GM21717 (cell line): ENCODE results near the gene CLIC6.
"Not testable (repeated sequence)": the region's sequence is repeated elsewhere in the genome, so short reads cannot be mapped to it uniquely, and the experiment has no call there.

Source experiments
- ATAC-seq: cut with Tn5 transposase; IDR thresholded peaks from one replicate; pipeline ENCODE4 v1.9.1; 2021; ENCODE audit warnings: mild to moderate bottlenecking, moderate library complexity; ENCODE audit not compliant: unreplicated experiment

The CLIC6 gene

DNA sequence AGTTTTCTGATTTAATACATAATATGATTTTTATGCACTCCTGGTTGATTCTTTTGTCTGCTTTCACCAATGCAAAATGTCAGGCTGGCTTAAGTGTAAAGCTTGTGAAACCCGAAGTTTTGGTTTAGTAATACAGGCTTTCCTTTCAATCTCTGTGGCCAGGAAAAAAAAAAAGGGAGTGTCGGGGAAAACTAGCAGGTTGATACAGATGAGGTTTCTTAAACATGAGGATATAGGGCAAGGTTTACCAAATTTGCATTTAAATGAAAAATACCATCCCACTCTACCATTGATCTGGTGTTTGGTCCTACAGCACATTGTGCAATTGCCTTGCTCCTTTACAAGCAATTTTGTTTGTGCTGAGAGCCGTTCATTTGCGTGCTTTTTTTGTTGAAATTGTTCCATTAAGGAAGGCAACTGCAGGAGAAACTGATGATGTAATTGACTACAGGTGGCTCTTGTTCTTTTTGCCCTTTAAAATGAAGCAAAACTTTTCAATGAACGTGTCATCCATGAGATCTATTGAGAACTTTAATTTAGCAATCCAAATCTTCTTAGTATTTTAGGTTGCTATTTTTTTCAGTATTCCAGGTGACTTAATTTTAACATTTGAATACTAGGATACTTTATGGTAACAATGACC is 22.7 kb downstream of the CLIC6 start:
- no peak for ATAC-seq

DNA sequence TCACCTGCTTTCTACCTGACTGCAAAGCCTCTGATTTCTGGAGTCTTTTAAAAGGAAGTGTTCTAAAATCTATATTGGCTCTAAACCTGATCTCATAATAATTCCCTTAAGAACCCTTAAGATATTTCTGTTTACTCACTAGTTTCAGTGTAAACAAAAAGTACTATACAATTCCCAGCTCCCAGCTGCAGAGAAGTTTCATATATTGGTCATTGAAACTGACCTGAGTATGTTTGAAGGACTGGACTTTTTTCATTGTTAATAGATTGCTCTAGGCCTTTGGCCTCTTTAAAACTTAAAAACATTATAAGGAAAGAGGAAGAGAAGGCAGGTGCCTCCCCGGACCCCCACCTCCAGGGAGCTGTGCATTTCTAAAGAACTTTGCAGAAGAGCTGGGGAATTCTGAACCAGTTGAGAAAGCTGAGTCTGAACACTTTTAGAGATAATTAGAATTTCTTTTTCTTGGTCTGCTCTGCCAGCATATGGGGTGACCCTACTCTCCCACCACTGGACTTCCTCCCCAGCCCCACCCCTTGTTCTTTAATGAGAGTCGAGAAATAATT is 23.7 kb downstream of the CLIC6 start:
- ATAC-seq = no peak

DNA sequence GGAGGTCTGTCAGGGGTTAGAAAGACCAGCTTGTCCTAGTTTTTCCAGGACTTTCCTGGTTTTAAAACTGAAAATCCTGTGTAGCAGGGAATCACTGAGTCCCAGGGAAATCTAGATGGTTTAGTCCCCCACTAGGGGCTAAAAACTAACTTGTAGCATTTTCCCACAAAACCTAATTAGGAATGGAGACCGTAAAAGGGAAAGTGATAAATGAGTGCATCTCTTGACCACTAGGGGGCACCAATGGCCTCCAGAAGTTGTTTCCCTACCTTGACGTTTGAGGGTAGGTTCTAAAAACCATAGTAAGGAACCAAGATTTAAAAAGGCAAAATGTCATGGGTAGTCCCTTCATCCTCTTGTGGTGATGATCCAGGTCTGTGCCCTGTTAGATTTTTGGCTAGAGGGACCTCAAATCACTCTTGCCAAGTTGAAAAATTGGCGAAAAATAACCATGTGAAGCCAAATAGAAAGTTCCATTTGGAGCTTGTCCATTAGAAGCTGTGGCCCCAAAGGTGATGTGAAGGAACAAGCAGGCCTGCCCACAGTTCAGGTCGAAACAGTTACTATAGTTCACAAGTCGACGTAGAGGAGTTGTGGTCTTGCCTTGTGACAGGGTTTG is 24.5 kb downstream of the CLIC6 start:
- no peak for ATAC-seq

DNA sequence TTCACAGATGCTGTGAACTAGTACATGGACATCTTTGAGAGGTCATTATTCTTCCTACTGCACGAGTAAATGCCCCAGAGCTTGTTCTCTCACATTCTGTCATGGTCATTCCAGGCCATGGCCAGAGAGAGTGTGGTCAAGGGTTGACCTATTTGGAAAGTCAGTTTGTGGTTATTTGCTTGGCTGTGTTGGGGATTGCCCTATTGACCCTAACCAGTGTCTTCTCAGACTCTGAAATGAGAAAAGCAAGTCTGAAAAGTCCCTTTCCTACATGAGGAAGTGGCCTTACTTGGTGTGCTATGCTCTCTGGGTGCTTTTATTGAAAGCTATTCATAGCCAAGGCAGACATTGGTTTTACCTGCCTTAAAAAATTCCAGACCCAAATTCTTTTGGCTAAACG is 26.6 kb downstream of the CLIC6 start:
- ATAC-seq = peak; percentile 81

DNA sequence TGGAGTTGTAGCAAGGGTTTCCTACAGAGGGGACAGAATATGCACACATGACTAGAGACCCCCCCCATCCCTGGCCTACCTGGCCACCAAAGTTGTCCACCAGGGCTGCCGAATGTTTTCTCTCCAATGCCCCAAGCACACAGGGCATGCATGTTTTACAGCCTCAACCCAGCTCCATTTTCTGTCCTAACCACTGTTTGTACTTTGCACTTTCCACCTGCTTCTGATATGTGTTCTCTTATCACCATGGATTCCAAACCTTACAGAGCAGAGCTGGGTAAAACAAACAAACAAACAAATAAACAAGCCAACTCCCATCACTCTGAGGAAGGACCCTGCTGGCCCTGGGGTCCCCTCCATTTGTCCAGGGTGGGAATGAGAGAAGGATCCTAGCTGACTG is 27.3 kb downstream of the CLIC6 start:
- ATAC-seq = no peak

DNA sequence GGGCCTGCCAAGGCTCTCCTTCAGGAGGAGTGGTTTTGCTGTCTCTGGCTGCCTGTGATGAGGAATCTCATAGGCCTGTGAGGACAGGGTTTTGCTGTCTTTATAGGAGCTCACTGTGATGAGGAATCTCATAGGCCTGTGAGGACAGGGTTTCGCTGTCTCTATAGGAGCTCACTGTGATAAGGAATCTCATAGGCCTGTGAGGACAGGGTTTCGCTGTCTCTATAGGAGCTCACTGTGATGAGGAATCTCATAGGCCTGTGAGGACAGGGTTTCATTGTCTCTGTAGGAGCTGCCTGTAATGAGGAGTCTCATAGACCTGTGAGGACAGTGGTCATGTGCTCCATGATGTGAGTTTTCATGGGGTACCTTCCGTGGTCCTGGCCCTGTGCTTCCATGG is 29.0 kb downstream of the CLIC6 start:
- ATAC-seq = no peak

DNA sequence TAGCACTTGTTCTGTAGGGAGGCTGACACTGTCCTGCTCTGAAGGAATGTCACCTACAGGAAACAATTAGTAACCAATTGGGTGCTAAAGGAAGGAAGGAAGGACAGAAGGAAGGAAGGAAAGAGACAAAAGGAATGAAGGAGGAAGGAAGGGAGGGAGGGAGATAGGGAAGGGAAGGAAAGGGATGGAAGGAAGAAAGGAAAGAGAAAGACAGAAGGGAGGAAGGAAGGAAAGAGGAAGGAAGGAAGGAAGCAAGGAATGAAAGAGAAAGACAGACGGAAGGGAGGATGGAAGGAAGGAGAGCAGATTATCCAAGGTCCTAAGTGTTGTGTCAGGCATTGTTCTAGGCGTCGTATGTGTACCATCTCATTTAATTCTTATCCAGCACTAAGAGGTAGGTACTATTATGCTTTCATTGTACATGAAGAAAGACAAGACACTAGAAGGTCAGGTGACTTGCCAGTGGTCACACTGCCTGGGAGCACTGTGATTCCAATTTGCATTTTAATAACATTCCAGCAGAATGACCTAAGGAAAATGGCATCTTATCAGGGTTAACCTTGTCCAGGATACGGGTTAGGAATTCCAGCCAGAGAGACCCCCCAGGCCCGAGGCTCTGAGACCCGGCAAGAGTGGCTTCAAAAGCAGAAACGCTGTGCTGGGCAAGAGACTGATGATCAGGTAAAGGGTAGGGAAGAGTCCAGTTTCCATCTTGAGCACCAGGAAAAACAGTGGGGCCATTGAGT is 29.6 kb downstream of the CLIC6 start:
- ATAC-seq = no peak

DNA sequence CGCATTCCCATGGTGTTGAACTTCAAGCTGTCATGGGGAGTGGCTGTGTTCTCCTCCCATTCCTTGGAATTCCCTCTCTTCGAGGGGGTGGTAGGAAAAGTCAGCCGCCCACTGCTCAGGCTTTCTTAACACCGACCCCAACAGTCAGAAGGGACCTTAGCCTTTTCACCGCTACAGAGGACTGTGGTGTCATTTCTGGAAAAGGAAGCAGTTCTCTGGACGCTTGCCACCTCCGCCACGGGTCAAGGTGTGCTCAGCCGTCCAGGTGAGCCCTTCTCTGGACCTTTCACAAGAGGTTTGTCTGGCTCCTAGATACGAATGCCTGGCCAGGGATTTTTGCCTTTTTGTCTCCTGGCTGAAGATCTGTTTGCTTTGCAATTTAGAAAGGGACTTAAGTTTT is 31.8 kb downstream of the CLIC6 start:
- no peak for ATAC-seq

DNA sequence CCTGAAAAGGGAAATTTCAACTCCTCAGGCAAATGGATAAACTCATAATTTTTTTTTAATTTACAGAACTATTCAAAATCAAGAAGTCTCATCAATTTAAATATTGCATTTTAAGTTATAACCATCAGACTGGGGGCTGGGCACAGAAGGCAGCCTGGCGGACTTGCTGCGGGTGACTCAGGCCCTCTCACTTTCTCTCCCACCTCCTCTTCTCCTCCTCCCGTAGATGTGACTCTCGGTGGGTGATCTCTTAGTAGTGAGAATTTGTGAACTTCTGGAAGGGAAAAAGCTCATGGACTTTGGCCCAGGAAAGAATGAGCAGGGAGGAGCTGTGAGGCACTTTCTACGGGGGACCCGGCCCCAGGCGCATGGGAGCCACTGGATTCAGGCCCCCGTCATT is 32.9 kb downstream of the CLIC6 start:
- ATAC-seq = no peak

DNA sequence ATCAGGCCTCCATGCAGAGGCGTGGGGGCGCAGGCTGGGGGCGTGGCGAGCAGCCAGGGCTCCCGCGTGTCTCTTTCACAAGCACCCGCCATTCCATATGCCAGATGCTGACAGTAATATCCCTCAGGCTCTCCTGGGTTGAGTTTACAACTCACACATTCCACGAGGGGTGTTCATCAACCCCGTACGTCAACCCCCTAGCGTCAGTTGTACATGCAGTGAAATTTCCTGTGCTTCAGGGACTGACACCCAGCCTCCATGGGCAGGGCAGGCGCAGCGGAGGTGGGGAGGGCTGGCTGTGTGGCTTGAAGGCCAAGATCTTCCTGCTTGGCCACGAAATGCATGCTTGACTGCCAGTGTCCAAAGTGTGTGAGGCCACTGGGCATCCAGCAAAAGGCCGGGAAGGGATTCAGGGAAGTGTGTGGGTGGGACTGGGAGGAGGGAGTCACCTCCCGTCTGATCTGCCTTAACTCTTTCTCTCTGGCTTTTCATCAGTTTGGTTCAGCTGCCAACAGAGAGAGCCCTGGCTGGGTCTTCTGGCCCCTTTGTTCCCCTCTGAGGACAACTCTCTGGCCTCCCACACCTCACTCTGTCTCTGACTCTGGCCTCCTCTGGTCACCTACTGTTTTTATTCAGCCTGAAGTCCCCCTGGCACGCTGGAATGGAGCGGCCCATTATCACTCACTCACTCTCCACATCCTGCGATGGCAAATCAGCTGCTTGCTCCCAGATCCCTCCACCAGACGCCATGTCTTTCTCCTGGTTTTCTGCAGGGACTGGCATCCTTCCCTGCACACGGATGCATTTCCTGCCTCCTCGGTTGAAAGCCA is 33.8 kb downstream of the CLIC6 start:
- ATAC-seq = no peak

DNA sequence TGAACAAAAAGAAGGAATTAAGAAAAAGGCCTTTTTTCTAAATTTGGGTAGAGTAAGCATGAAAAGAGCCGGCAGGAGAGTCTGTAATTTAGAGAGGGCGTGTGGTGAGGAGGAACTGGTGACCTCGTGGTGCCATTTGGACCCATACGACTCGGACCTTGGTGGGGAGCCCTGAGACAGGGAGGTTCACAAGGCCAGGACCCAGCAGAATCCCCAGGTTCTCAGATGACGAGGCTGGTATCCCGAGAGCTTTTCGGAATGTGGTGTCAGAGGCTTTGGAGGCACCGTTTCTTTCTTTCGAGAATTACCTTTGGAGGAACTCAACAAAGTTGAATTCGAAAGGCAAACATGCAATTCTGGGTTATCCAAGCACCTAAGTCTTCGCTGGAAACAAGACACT is 34.8 kb downstream of the CLIC6 start:
- ATAC-seq = no peak

DNA sequence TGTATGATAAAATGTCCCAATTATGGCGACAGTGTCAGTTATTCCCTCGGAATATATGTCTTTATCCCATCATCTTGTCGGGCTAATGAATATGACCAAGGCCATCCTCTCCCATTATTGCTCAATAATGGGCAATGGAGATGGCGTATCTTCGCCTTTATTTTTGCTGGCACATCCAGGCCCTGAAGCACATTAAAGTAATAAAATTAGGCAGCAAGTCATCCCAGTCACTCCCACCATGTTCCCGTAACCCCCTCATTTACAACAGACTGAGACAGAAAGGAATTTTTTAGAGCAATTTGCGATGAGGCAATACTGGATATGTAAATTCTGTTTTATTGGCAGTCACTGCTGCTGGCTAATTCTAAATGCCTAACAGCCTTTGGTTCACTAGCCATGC is 35.3 kb downstream of the CLIC6 start:
- no peak for ATAC-seq

DNA sequence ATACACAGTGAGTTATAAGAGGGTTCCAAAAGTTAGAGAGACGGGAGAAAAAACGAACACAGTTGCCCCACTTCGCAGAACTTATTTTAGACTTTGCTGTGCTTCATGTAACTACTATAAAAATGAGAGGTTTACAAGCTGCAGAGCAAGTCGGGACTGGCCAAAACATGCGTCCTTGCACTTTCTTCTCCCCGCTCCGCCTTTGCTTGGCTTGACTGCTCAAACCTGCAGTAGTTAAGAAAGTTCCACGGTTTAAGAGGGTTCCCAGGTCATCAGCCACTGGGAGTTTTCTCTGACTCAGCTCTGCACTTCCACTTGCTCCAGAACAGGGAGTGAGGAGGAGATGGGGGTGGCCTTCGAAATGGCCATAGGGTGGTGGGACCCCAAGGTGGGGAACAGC is 36.2 kb downstream of the CLIC6 start:
- ATAC-seq = no peak

DNA sequence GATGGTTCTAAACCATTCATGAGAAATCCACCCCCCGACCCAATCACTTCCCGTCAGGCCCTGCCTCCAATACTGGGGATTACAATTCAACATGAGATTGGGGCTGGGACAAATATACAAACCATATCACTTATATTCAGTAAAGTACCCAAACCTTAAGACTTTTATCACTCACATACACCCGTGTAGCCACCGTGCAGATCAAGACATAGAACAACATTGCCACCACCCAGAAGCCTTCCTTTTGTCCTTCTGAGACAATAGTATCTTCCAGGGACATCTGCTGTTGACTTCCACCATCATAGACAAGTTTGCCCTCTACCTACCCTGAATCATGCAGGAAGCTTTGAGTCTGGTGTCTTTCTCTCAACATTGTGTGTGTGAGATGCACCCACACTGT is 37.5 kb downstream of the CLIC6 start:
- no peak for ATAC-seq

DNA sequence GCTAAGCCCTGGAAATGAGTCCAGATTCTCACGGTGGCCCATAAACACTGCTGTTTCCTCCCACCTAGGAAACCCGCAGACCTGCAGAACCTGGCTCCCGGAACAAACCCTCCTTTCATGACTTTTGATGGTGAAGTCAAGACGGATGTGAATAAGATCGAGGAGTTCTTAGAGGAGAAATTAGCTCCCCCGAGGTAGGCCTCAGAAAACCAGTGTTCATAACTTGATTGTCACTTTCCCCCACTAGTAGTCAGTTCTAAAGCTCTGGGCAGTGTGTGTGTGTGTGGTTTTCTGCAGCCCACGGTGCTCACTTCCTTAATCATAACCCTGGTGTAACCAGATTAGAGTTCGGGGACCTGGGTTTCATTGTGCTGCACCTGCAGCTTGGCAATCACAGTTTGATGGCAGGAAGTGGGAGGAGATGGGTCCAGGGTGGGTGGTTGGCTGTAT is 39.1 kb downstream of the CLIC6 start:
- ATAC-seq = peak; percentile 92

DNA sequence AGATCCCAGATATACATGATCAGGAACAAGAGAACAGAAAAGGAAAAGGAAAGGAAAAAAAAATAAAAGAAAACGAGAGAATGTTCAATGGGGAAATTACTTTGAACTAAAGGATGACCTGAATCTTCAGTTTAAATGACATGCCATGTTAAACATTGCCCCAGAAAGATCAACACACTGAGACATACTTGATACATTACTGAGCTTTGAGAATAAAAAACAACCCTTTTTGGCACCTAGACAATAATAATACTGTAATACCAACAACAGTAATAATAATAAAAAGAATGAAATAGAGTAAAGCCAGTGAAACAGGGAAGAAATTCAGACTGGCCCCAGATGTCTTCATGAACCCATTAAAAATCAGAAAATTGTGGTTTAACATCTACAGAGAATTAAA is 44.8 kb downstream of the CLIC6 start:
- no peak for ATAC-seq

DNA sequence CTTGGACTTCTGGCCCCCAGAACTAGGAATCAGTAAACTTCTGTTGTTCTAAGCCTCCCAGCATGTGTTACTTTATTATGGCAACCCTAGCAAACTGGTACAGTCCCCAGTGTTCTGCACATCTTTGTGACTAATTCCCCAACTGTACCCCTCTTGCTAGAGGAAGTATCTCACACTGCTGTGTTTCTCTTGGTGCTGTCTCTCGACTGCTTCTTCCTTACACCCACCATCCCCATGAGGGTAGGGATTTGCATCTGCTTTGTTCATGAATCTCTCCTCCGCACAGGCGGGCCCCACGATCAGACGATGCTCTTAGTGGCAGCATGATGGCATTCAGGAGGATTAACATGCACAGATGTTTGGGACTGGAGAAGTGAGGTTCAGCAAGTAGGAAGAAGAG is 46.7 kb downstream of the CLIC6 start:
- no peak for ATAC-seq

DNA sequence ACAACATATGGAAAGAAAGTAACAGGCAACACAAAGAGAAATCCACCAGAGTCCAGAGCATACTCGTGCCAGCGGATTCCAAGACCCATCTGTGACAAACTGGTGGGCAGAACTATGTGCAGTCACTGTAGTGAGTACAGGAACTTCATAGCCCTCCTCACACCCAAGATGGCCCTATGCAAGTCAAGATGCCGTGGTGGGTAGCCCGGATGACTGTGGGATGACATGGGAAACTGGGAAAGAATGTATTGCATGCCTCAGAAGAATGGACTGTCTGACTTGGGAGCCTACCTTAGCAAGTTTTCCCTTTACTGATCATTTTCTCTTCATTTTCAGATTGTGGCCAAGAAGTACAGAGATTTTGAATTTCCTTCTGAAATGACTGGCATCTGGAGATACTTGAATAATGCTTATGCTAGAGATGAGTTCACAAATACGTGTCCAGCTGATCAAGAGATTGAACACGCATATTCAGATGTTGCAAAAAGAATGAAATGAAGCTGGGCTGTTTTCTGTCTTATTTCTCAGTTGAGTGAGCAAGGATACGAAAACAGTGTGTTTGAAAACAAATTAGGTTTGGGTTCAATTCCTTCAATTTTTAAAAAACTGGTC is 47.3 kb downstream of the CLIC6 start:
- ATAC-seq = no peak

DNA sequence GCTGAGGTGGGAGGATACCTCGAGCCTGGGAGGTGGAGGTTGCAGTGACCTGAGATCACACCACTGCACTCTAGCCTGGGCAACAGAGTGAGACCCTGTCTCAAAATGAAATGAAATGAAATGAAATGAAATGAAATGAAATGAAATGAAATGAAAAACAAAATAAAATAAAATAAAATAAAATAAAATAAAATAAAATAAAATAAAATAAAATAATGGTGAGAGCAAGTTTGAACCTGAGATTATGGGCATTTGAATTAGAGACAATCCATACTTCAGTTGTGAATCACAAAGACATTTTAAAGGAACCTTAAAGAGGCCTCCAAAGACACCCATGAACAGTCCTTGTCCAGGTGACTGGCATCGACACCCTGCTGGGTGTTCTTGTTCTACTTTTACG is 49.7 kb downstream of the CLIC6 start:
- ATAC-seq = not testable (repeated sequence)

DNA sequence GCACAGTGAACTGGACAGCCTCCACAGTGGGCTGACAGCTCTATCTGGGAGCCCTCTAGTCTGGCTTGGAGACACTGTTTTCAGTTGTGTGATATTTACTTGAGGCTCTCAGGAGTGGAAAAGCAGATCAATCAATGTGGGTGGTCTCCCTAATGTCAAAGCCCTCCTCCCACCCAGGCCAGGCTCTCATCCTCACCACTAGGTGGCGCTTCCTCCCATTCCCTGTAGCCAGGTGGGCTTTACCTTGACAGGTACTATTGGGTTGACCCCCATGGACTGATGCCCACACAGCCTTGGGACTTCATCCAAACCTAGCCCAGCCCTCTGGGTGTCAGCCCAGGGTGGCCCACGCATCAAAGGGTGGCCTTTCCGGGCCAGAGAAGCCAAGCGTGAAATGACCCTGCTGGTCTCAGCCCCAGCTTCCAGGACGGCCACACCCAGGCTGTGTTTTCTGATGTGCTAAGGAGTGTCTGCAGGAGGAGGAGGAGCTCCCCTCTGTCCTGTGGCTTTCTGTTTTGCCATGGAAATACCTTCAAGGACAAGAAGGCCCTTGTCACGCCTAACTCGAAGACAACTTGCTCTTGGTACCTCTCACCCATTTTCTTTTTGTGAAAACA is 54.0 kb downstream of the CLIC6 start:
- ATAC-seq = no peak
